Stomach smooth muscle (tissue), 2 donors: Measurements from ENCODE around the gene SNRPF.

Experiments used
- H3K27ac ChIP-seq: one replicate; pipeline ENCODE4 v1.7.0; 2013; ENCODE audit warnings: mild to moderate bottlenecking, low read length, inconsistent platforms
- H3K27me3 ChIP-seq, 2 donors: one replicate each; pipeline ENCODE4 v1.7.0; 2013; ENCODE audit warnings: low read length in 2 of 2; ENCODE audit not compliant: insufficient read depth in 2 of 2, control insufficient read depth in 1 of 2
- H3K36me3 ChIP-seq, 2 donors: one replicate each; pipeline ENCODE4 v1.7.0; 2013; ENCODE audit warnings: low read length in 2 of 2; ENCODE audit not compliant: control insufficient read depth in 2 of 2, insufficient read depth in 2 of 2
- H3K4me1 ChIP-seq: one replicate; pipeline ENCODE4 v1.7.0; 2013; ENCODE audit warnings: low read length; ENCODE audit not compliant: control insufficient read depth, insufficient read depth
- H3K4me3 ChIP-seq, 2 donors: one replicate each; pipeline ENCODE4 v1.7.0; 2013; ENCODE audit warnings: low read length in 2 of 2
- H3K9ac ChIP-seq, 2 donors: one replicate each; pipeline ENCODE4 v1.7.0; 2013; ENCODE audit warnings: low read length in 2 of 2, mild to moderate bottlenecking in 1 of 2
- H3K9me3 ChIP-seq, 2 donors: one replicate each; pipeline ENCODE4 v1.7.0; 2013; ENCODE audit warnings: low read length in 2 of 2; ENCODE audit not compliant: control insufficient read depth in 2 of 2
- donor health status: healthy.
- donor health status: Pancreatic carcinoma.

The SNRPF gene

GRCh38 chr12:95859947-95860850, 1.4 kb downstream of the SNRPF start:
- Histone ChIP-seq H3K4me3 (peak overlapping the region; percentile 78 to 95), H3K27ac (no peak overlapping the region), H3K36me3 (peaks cover 11 to 16% of the 10 kb centered on the region in 2 donors), H3K9ac (peak overlapping the region in 1 of 2 donors; percentile 79), H3K9me3 (no peaks in the 10 kb centered on the region), H3K4me1 (peaks cover 17% of the 10 kb centered on the region), H3K27me3 (no peaks in the 10 kb centered on the region)

GRCh38 chr12:95862038-95862437, 3.3 kb downstream of the SNRPF start:
- Histone ChIP-seq H3K27ac (no peak overlapping the region), H3K9me3 (no peaks in the 10 kb centered on the region), H3K27me3 (no peaks in the 10 kb centered on the region), H3K4me1 (peaks cover 17% of the 10 kb centered on the region), H3K4me3 (no peak overlapping the region), H3K9ac (no peak overlapping the region), H3K36me3 (peaks cover 16% of the 10 kb centered on the region in 2 donors)

GRCh38 chr12:95863337-95863736, 4.6 kb downstream of the SNRPF start:
- no peaks in the 10 kb centered on the region for H3K9me3 ChIP-seq
- H3K36me3 ChIP-seq = peaks cover 16% of the 10 kb centered on the region in 2 donors
- no peaks in the 10 kb centered on the region for H3K27me3 ChIP-seq
- H3K27ac ChIP-seq = no peak overlapping the region
- peaks cover 16% of the 10 kb centered on the region for H3K4me1 ChIP-seq
- H3K9ac ChIP-seq = no peak overlapping the region
- H3K4me3 ChIP-seq = no peak overlapping the region

- Histone ChIP-seq H3K4me1 (no peaks in the 10 kb centered on the region), H3K36me3 (peaks cover 0 to 12% of the 10 kb centered on the region in 2 donors), H3K27ac (no peak overlapping the region), H3K9me3 (no peaks in the 10 kb centered on the region), H3K4me3 (no peak overlapping the region), H3K27me3 (no peaks in the 10 kb centered on the region), H3K9ac (no peak overlapping the region)
Observed at GRCh38 chr12:95870897-95871296, 12.1 kb downstream of the SNRPF start.

- Histone ChIP-seq H3K27ac (no peak overlapping the region), H3K4me3 (no peak overlapping the region), H3K27me3 (no peaks in the 10 kb centered on the region), H3K9ac (no peak overlapping the region), H3K9me3 (no peaks in the 10 kb centered on the region), H3K36me3 (peaks cover 0 to 3% of the 10 kb centered on the region in 2 donors), H3K4me1 (no peaks in the 10 kb centered on the region)
Observed at GRCh38 chr12:95874452-95874851, 15.7 kb downstream of the SNRPF start.

GRCh38 chr12:95877622-95878021, 18.9 kb downstream of the SNRPF start:
- Histone ChIP-seq H3K9me3 (no peaks in the 10 kb centered on the region), H3K36me3 (no peaks in the 10 kb centered on the region), H3K27ac (no peak overlapping the region), H3K4me3 (no peak overlapping the region), H3K27me3 (no peaks in the 10 kb centered on the region), H3K9ac (no peak overlapping the region), H3K4me1 (no peaks in the 10 kb centered on the region)

GRCh38 chr12:95880895-95881294, 22.1 kb downstream of the SNRPF start:
- H3K4me3 ChIP-seq = no peak overlapping the region
- no peak overlapping the region for H3K9ac ChIP-seq
- no peak overlapping the region for H3K27ac ChIP-seq
- no peaks in the 10 kb centered on the region for H3K27me3 ChIP-seq
- no peaks in the 10 kb centered on the region for H3K4me1 ChIP-seq
- no peaks in the 10 kb centered on the region for H3K36me3 ChIP-seq
- peaks cover 0 to 2% of the 10 kb centered on the region in 2 donors for H3K9me3 ChIP-seq

- no peak overlapping the region for H3K27ac ChIP-seq
- no peak overlapping the region for H3K9ac ChIP-seq
- H3K4me3 ChIP-seq = no peak overlapping the region
- H3K36me3 ChIP-seq = no peaks in the 10 kb centered on the region
- no peaks in the 10 kb centered on the region for H3K4me1 ChIP-seq
- no peaks in the 10 kb centered on the region for H3K27me3 ChIP-seq
- peaks cover 0 to 2% of the 10 kb centered on the region in 2 donors for H3K9me3 ChIP-seq
Observed at GRCh38 chr12:95881331-95881955, 22.7 kb downstream of the SNRPF start.

GRCh38 chr12:95882080-95882479, 23.3 kb downstream of the SNRPF start:
- Histone ChIP-seq H3K9ac (no peak overlapping the region), H3K4me1 (no peaks in the 10 kb centered on the region), H3K4me3 (no peak overlapping the region), H3K9me3 (peaks cover 0 to 2% of the 10 kb centered on the region in 2 donors), H3K27me3 (no peaks in the 10 kb centered on the region), H3K36me3 (no peaks in the 10 kb centered on the region), H3K27ac (no peak overlapping the region)

GRCh38 chr12:95882873-95883272, 24.1 kb downstream of the SNRPF start:
- H3K4me1 ChIP-seq = no peaks in the 10 kb centered on the region
- peaks cover 0 to 2% of the 10 kb centered on the region in 2 donors for H3K9me3 ChIP-seq
- H3K27ac ChIP-seq = no peak overlapping the region
- no peaks in the 10 kb centered on the region for H3K27me3 ChIP-seq
- H3K9ac ChIP-seq = no peak overlapping the region
- no peaks in the 10 kb centered on the region for H3K36me3 ChIP-seq
- no peak overlapping the region for H3K4me3 ChIP-seq

- H3K9me3 ChIP-seq = peaks cover 0 to 2% of the 10 kb centered on the region in 2 donors
- no peaks in the 10 kb centered on the region for H3K4me1 ChIP-seq
- H3K4me3 ChIP-seq = no peak overlapping the region
- no peaks in the 10 kb centered on the region for H3K36me3 ChIP-seq
- no peaks in the 10 kb centered on the region for H3K27me3 ChIP-seq
- no peak overlapping the region for H3K27ac ChIP-seq
- no peak overlapping the region for H3K9ac ChIP-seq
Observed at GRCh38 chr12:95884998-95885397, 26.2 kb downstream of the SNRPF start.
